Measurements from ENCODE around the gene PIMREG. TPM values are rescaled to one million over a fixed set of nuclear protein-coding genes. Genes with fewer than 3 reads are reported as not detected.

Gene PIMREG
- total and polyA plus RNA-seq, 2 experiments from 2014 or later = 11.3 to 70.6 TPM

- Histone ChIP-seq H3K27me3 (no peaks in the 10 kb centered on the region), H3K27ac (no peak overlapping the region), H3K4me1 (ENCODE audit: low read depth) (peaks cover 10% of the 10 kb centered on the region), H3K4me3 (no peak overlapping the region), H3K36me3 (no peaks in the 10 kb centered on the region), H3K9me3 (ENCODE audit: low read depth) (no peaks in the 10 kb centered on the region)
- DNase-seq (ENCODE audit: low read depth in 1 of 2, low spot score in 1 of 2) = no peak
- TF ChIP-seq CTCF (IDR thresholded peaks at IDR 0.05; ENCODE audit: low read depth, low read length) = no peak
Observed at GRCh38 chr17:6458460-6458950, 14.2 kb downstream of the PIMREG start.

GRCh38 chr17:6460531-6461161, 16.4 kb downstream of the PIMREG start:
- Histone ChIP-seq H3K27me3 (no peaks in the 10 kb centered on the region), H3K36me3 (no peaks in the 10 kb centered on the region), H3K4me1 (ENCODE audit: low read depth) (peaks cover 10% of the 10 kb centered on the region), H3K4me3 (no peak overlapping the region), H3K27ac (no peak overlapping the region), H3K9me3 (ENCODE audit: low read depth) (no peaks in the 10 kb centered on the region)
- DNase-seq (ENCODE audit: low read depth in 1 of 2, low spot score in 1 of 2) = no peak
- no peak for TF ChIP-seq CTCF (IDR thresholded peaks at IDR 0.05; ENCODE audit: low read depth, low read length)

DNA sequence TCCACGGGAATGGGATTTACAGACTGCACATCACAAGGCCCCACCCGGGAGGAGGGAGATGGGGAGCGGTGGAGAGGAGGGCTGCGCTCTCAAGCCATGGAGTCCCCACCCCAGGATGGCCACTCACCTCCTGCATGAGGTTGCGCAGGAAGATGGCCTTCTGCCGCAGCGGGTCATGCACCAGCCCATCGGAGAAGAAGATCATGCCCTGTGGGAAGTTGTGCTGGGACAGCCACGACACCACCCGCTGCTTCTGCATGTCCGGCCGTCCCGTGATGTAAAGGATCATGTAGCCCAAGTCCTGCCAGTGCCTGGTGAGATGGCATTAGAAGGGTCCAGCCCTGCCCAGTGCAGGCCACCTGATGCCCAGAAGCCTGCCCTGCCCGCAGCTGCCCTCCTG, 17.0 kb downstream of the PIMREG start:
- Histone ChIP-seq H3K4me3 (no peak overlapping the region), H3K27ac (no peak overlapping the region), H3K27me3 (no peaks in the 10 kb centered on the region), H3K9me3 (ENCODE audit: low read depth) (no peaks in the 10 kb centered on the region), H3K4me1 (ENCODE audit: low read depth) (peaks cover 10% of the 10 kb centered on the region), H3K36me3 (no peaks in the 10 kb centered on the region)
- no peak for DNase-seq (ENCODE audit: low read depth in 1 of 2, low spot score in 1 of 2)
- no peak for TF ChIP-seq CTCF (IDR thresholded peaks at IDR 0.05; ENCODE audit: low read depth, low read length)

- peaks cover 7% of the 10 kb centered on the region for H3K4me1 ChIP-seq (ENCODE audit: low read depth)
- TF ChIP-seq CTCF (IDR thresholded peaks at IDR 0.05; ENCODE audit: low read depth, low read length) = no peak
- H3K9me3 ChIP-seq (ENCODE audit: low read depth) = no peaks in the 10 kb centered on the region
- no peaks in the 10 kb centered on the region for H3K27me3 ChIP-seq
- no peak overlapping the region for H3K27ac ChIP-seq
- no peaks in the 10 kb centered on the region for H3K36me3 ChIP-seq
- DNase-seq (ENCODE audit: low read depth in 1 of 2, low spot score in 1 of 2) = no peak
- H3K4me3 ChIP-seq = no peak overlapping the region
Observed at GRCh38 chr17:6461792-6462524, 17.7 kb downstream of the PIMREG start.

- H3K36me3 ChIP-seq = no peaks in the 10 kb centered on the region
- H3K4me3 ChIP-seq = no peak overlapping the region
Observed at GRCh38 chr17:6462692-6463091, 18.4 kb downstream of the PIMREG start.

More at GRCh38 chr17:6462692-6463091, 18.4 kb downstream of the PIMREG start:
- Histone ChIP-seq H3K27ac (no peak overlapping the region), H3K9me3 (ENCODE audit: low read depth) (no peaks in the 10 kb centered on the region), H3K27me3 (no peaks in the 10 kb centered on the region), H3K4me1 (ENCODE audit: low read depth) (peaks cover 3% of the 10 kb centered on the region)
- no peak for TF ChIP-seq CTCF (IDR thresholded peaks at IDR 0.05; ENCODE audit: low read depth, low read length)
- DNase-seq (ENCODE audit: low read depth in 1 of 2, low spot score in 1 of 2) = no peak

Data from cardiac muscle cell (in vitro differentiated cells and primary cell).